T-helper 17 cell (primary cell): Measurements from ENCODE around the gene ST8SIA5. TPM values are rescaled to one million over a fixed set of nuclear protein-coding genes. Genes with fewer than 3 reads are reported as not detected.

Experiments
- ATAC-seq: fragments of 150-1000 bp; cut with Tn5 transposase; 2 replicates; pipeline ENCODE4 v1.10.0; 2021; ENCODE audit warnings: mild to moderate bottlenecking, moderate library complexity
- DNase-seq, 3 donors: peaks; one replicate each; pipeline versions ENCODE4 v3.0.0 to v3.0.0-alpha.2; 2020 to 2021
- H3K9me3 ChIP-seq: one replicate; pipeline ENCODE4 v1.7.0; 2013; ENCODE audit warnings: low read length, mild to moderate bottlenecking; ENCODE audit not compliant: control insufficient read depth, poor library complexity, severe bottlenecking
- H3K27ac Mint-ChIP-seq: one replicate; pipeline ENCODE4 v1.8.0; 2022; ENCODE audit warnings: mild to moderate bottlenecking, moderate library complexity, mixed read lengths
- H3K27me3 Mint-ChIP-seq: one replicate; pipeline ENCODE4 v1.8.0; 2022; ENCODE audit warnings: mixed read lengths
- H3K36me3 Mint-ChIP-seq: one replicate; pipeline ENCODE4 v1.8.0; 2022; ENCODE audit warnings: low read depth, mixed read lengths
- H3K4me1 Mint-ChIP-seq: one replicate; pipeline ENCODE4 v1.8.0; 2022; ENCODE audit warnings: mild to moderate bottlenecking, mixed read lengths
- H3K4me3 Mint-ChIP-seq: one replicate; pipeline ENCODE4 v1.8.0; 2022; ENCODE audit warnings: mild to moderate bottlenecking, moderate library complexity, mixed read lengths
- total RNA-seq, 4 donors: library from RNA in 2 of 4; stranded (reverse) in 2 of 4; gene quantifications; one replicate each; pipeline ENCODE4 v1.2.3 and lab custom pipeline; 2022 to 2026

ST8SIA5 gene
- total RNA-seq, 2 donors from 2014 or later: 0.34 TPM; not detected in 1

- no peak overlapping the region for H3K4me3 Mint-ChIP-seq
- peaks cover 20% of the 10 kb centered on the region for H3K27me3 Mint-ChIP-seq
- peaks cover 2% of the 10 kb centered on the region for H3K4me1 Mint-ChIP-seq
- ATAC-seq (no peak), DNase-seq (no peak)
- H3K27ac Mint-ChIP-seq: no peak overlapping the region
- no peaks in the 10 kb centered on the region for H3K9me3 ChIP-seq
- H3K36me3 Mint-ChIP-seq: no peaks in the 10 kb centered on the region
Measured at GRCh38 chr18:46639386-46639785, 117.5 kb downstream of the ST8SIA5 start.

- Mint-ChIP-seq H3K27ac (no peak overlapping the region), H3K4me3 (no peak overlapping the region), H3K36me3 (no peaks in the 10 kb centered on the region), H3K4me1 (no peaks in the 10 kb centered on the region), H3K27me3 (peaks cover 5% of the 10 kb centered on the region)
- H3K9me3 ChIP-seq: no peaks in the 10 kb centered on the region
- ATAC-seq (no peak), DNase-seq (no peak)
Measured at GRCh38 chr18:46636040-46636630, 120.7 kb downstream of the ST8SIA5 start.

- H3K9me3 ChIP-seq: no peaks in the 10 kb centered on the region
- Mint-ChIP-seq H3K27me3 (peaks cover 14% of the 10 kb centered on the region), H3K36me3 (no peaks in the 10 kb centered on the region), H3K4me1 (no peaks in the 10 kb centered on the region), H3K4me3 (peak overlapping the region; percentile 49), H3K27ac (no peak overlapping the region)
- no peak for ATAC-seq
- DNase-seq: no peak
Measured at GRCh38 chr18:46632401-46633071, 124.3 kb downstream of the ST8SIA5 start.

- H3K36me3 Mint-ChIP-seq: no peaks in the 10 kb centered on the region
- DNase-seq (no peak), ATAC-seq (no peak)
- no peaks in the 10 kb centered on the region for H3K9me3 ChIP-seq
- no peaks in the 10 kb centered on the region for H3K4me1 Mint-ChIP-seq
- peaks cover 23% of the 10 kb centered on the region for H3K27me3 Mint-ChIP-seq
- no peak overlapping the region for H3K4me3 Mint-ChIP-seq
- no peak overlapping the region for H3K27ac Mint-ChIP-seq
Measured at GRCh38 chr18:46630991-46631390, 125.9 kb downstream of the ST8SIA5 start.

DNA sequence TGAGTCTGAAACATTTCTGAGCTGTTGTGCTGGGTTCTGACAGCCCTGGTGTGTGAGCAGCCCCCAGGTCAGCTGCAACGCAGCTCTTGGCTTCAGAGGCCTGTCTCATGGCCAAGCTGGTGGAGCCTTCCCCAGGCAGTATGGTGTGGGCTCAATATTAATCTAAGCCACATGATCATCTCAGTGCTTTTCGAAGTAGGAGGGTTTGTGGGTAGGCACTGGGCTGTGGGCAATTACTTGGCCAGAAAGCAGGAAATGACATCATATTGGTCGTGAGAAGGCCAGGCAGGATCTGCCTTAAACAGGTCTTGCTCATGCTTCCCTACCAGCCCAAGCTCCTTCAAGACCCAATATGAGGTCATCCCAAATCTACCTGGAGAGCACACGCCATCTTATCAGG, 126.7 kb downstream of the ST8SIA5 start:
- H3K27me3 Mint-ChIP-seq: peaks cover 29% of the 10 kb centered on the region
- H3K27ac Mint-ChIP-seq: no peak overlapping the region
- H3K9me3 ChIP-seq: no peaks in the 10 kb centered on the region
- ATAC-seq: no peak
- H3K36me3 Mint-ChIP-seq: peaks cover 2% of the 10 kb centered on the region
- no peaks in the 10 kb centered on the region for H3K4me1 Mint-ChIP-seq
- no peak for DNase-seq
- H3K4me3 Mint-ChIP-seq: no peak overlapping the region

DNA sequence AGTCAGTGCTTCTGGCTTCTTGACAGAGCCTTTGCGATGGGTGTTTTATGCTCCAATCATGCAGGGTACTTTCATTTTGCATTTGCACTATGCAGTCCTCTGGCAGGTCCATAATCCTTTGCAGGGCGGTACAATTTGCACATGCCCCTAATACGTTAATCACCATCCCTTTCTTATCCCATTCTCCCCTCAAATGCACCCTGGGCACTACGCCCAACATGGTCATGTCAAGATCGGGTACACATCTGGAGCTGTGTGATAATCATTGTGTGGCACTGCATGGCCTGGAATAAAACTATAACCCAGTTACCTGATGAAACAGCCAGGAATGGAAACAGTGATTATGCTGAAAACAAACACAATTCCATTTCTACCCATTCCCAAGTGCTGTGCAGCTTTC, 127.5 kb downstream of the ST8SIA5 start:
- no peak overlapping the region for H3K4me3 Mint-ChIP-seq
- H3K4me1 Mint-ChIP-seq: peaks cover 5% of the 10 kb centered on the region
- no peak overlapping the region for H3K27ac Mint-ChIP-seq
- peaks cover 2% of the 10 kb centered on the region for H3K36me3 Mint-ChIP-seq
- ATAC-seq (no peak), DNase-seq (no peak)
- peaks cover 29% of the 10 kb centered on the region for H3K27me3 Mint-ChIP-seq
- no peaks in the 10 kb centered on the region for H3K9me3 ChIP-seq

DNA sequence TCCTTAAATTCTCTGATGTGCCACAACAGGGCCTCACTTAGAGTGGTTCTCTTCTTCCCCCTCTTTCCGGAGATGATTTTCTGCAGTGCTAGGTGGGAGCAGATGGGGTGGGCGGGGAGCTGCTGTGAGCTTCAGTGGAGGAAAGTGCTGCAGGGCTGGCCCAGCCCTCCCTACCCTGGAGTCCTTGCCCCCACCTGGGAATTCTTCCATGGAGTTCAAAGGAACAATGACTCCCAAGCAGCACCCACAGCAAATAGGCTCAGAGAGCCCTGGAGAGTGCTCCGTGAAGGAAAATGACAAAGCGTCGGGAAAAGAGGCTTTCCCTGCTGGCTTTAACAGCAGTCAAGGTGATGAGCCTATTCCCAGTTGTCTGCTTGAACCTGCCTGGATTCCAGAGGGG, 128.6 kb downstream of the ST8SIA5 start:
- ATAC-seq (no peak), DNase-seq (no peak)
- Mint-ChIP-seq H3K27me3 (peaks cover 29% of the 10 kb centered on the region), H3K27ac (no peak overlapping the region), H3K4me3 (no peak overlapping the region), H3K4me1 (peaks cover 10% of the 10 kb centered on the region), H3K36me3 (peaks cover 2% of the 10 kb centered on the region)
- H3K9me3 ChIP-seq: no peaks in the 10 kb centered on the region

GRCh38 chr18:46627136-46627535, 129.7 kb downstream of the ST8SIA5 start:
- H3K9me3 ChIP-seq: no peaks in the 10 kb centered on the region

DNA sequence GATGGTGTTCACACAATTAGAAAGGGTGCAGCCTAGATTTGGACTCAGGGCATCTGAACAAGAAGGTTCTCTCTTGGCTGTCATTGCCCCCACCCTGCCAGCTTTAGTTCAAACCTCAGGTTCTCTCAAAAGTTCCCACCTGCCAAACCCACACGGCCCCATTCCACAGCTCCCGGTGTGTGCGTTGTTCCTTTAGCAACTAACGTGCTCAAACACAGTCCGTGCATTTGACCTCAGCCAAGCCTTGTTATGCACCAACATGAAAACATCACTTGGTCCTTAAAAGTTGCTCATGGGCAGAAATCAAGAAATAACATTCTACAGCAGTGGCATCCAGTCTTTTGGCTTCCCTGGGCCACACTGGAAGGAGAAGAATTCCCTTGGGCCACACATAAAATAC, 131.8 kb downstream of the ST8SIA5 start:
- Mint-ChIP-seq H3K27ac (no peak overlapping the region), H3K4me3 (peak overlapping the region; percentile 49), H3K27me3 (peaks cover 34% of the 10 kb centered on the region), H3K36me3 (peaks cover 2% of the 10 kb centered on the region), H3K4me1 (peaks cover 13% of the 10 kb centered on the region)
- no peak for DNase-seq
- ATAC-seq: no peak
- H3K9me3 ChIP-seq: no peaks in the 10 kb centered on the region

More at GRCh38 chr18:46627136-46627535, 129.7 kb downstream of the ST8SIA5 start:
- Mint-ChIP-seq H3K27me3 (peaks cover 29% of the 10 kb centered on the region), H3K4me3 (no peak overlapping the region), H3K4me1 (peaks cover 13% of the 10 kb centered on the region), H3K27ac (no peak overlapping the region), H3K36me3 (peaks cover 2% of the 10 kb centered on the region)
- ATAC-seq (no peak), DNase-seq (no peak)

DNA sequence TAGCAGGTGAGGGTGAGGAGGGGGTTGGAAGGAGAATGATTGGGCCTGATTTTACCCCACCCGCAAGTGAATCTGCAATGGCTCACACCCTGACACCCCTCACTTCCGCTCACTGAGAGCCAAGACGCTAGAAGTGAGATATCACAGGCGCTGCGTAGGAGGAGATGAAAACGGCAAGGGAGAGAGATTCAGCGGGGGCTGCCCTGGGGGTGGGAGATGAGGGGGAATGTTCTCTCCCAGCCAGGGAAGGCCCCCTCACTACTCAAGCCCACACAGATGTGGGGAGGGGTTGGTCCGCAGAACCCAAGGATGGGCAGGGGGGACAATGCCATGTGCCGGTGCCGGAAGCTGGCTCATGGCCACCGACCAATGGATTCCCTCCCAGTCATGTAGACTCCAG, 132.7 kb downstream of the ST8SIA5 start:
- H3K9me3 ChIP-seq: no peaks in the 10 kb centered on the region
- Mint-ChIP-seq H3K4me3 (no peak overlapping the region), H3K4me1 (peaks cover 13% of the 10 kb centered on the region), H3K27ac (no peak overlapping the region), H3K27me3 (peaks cover 34% of the 10 kb centered on the region), H3K36me3 (peaks cover 2% of the 10 kb centered on the region)
- ATAC-seq (no peak), DNase-seq (no peak)

- H3K4me1 Mint-ChIP-seq: peaks cover 13% of the 10 kb centered on the region
- peaks cover 2% of the 10 kb centered on the region for H3K36me3 Mint-ChIP-seq
Measured at GRCh38 chr18:46623541-46623940, 133.3 kb downstream of the ST8SIA5 start.

GRCh38 chr18:46622999-46623398, 133.9 kb downstream of the ST8SIA5 start:
- Mint-ChIP-seq H3K4me3 (peak overlapping the region; percentile 53), H3K36me3 (peaks cover 2% of the 10 kb centered on the region), H3K27me3 (peaks cover 24% of the 10 kb centered on the region), H3K4me1 (peaks cover 13% of the 10 kb centered on the region), H3K27ac (peak overlapping the region; percentile 32)
- no peak for ATAC-seq
- no peak for DNase-seq
- no peaks in the 10 kb centered on the region for H3K9me3 ChIP-seq

More at GRCh38 chr18:46623541-46623940, 133.3 kb downstream of the ST8SIA5 start:
- H3K4me3 Mint-ChIP-seq: peak overlapping the region; percentile 53
- H3K9me3 ChIP-seq: no peaks in the 10 kb centered on the region
- ATAC-seq (no peak), DNase-seq (no peak)
- peak overlapping the region; percentile 32 for H3K27ac Mint-ChIP-seq
- H3K27me3 Mint-ChIP-seq: peaks cover 30% of the 10 kb centered on the region

- peaks cover 2% of the 10 kb centered on the region for H3K36me3 Mint-ChIP-seq
- ATAC-seq (no peak), DNase-seq (no peak)
- peaks cover 24% of the 10 kb centered on the region for H3K27me3 Mint-ChIP-seq
- peaks cover 13% of the 10 kb centered on the region for H3K4me1 Mint-ChIP-seq
- H3K4me3 Mint-ChIP-seq: no peak overlapping the region
- H3K27ac Mint-ChIP-seq: peak overlapping the region; percentile 32
- H3K9me3 ChIP-seq: no peaks in the 10 kb centered on the region
Measured at GRCh38 chr18:46622451-46622850, 134.4 kb downstream of the ST8SIA5 start.

GRCh38 chr18:46621871-46622270, 135.0 kb downstream of the ST8SIA5 start:
- Mint-ChIP-seq H3K27me3 (peaks cover 24% of the 10 kb centered on the region), H3K27ac (no peak overlapping the region), H3K4me3 (no peak overlapping the region), H3K36me3 (peaks cover 2% of the 10 kb centered on the region), H3K4me1 (peaks cover 13% of the 10 kb centered on the region)
- ATAC-seq (no peak), DNase-seq (no peak)
- H3K9me3 ChIP-seq: no peaks in the 10 kb centered on the region
